GM19468 (cell line): Measurements from ENCODE around the gene CCDC146.
"Not testable (repeated sequence)": the region's sequence is repeated elsewhere in the genome, so short reads cannot be mapped to it uniquely, and the experiment has no call there.

ENCODE experiments used
- ATAC-seq: cut with Tn5 transposase; IDR thresholded peaks from one replicate; pipeline ENCODE4 v1.9.1; 2021; ENCODE audit warnings: mild to moderate bottlenecking, moderate library complexity, moderate number of reproducible peaks; ENCODE audit not compliant: unreplicated experiment; ENCODE audit errors: extremely low read depth

Gene CCDC146

GRCh38 chr7:77140291-77140690, 17.9 kb downstream of the CCDC146 start:
- ATAC-seq, result not testable (repeated sequence)

- ATAC-seq, result not testable (repeated sequence)
These were observed 29.8 kb downstream of the CCDC146 start for GRCh38 chr7:77152232-77152631.

- ATAC-seq, result peak; percentile 59
These were observed 32.6 kb downstream of the CCDC146 start for GRCh38 chr7:77154917-77155464.

- not testable (repeated sequence) for ATAC-seq
These were observed 33.4 kb downstream of the CCDC146 start for GRCh38 chr7:77155601-77156377.

GRCh38 chr7:77157034-77157433, 34.6 kb downstream of the CCDC146 start:
- ATAC-seq, result peak; percentile 45

- peak; percentile 8 for ATAC-seq
These were observed 35.0 kb downstream of the CCDC146 start for GRCh38 chr7:77157446-77157845.

- ATAC-seq, result not testable (repeated sequence)
These were observed 48.7 kb downstream of the CCDC146 start for GRCh38 chr7:77171073-77171472.

GRCh38 chr7:77172437-77173172, 50.2 kb downstream of the CCDC146 start:
- not testable (repeated sequence) for ATAC-seq

GRCh38 chr7:77174418-77174817, 52.0 kb downstream of the CCDC146 start:
- not testable (repeated sequence) for ATAC-seq

- ATAC-seq, result not testable (repeated sequence)
These were observed 52.9 kb downstream of the CCDC146 start for GRCh38 chr7:77175274-77175800.

- ATAC-seq, result not testable (repeated sequence)
These were observed 55.0 kb downstream of the CCDC146 start for GRCh38 chr7:77177321-77177904.

- not testable (repeated sequence) for ATAC-seq
These were observed 55.6 kb downstream of the CCDC146 start for GRCh38 chr7:77178024-77178423.

- no peak for ATAC-seq
These were observed 58.7 kb downstream of the CCDC146 start for GRCh38 chr7:77181015-77181595.

- ATAC-seq, result no peak
These were observed 59.3 kb downstream of the CCDC146 start for GRCh38 chr7:77181734-77182133.

GRCh38 chr7:77182261-77182660, 59.8 kb downstream of the CCDC146 start:
- ATAC-seq, result no peak

- no peak for ATAC-seq
These were observed 62.0 kb downstream of the CCDC146 start for GRCh38 chr7:77184463-77184862.

GRCh38 chr7:77184990-77185389, 62.6 kb downstream of the CCDC146 start:
- ATAC-seq, result no peak

- no peak for ATAC-seq
These were observed 63.5 kb downstream of the CCDC146 start for GRCh38 chr7:77185866-77186265.

- ATAC-seq, result no peak
These were observed 66.5 kb downstream of the CCDC146 start for GRCh38 chr7:77188731-77189437.
